Hematopoietic multipotent progenitor cell treated with erythropoietin and hydrocortisone succinate and interleukin-3 and kit ligand, for 8 days (in vitro differentiated cells): ENCODE data around the gene ELK4.
"Not testable (repeated sequence)": the region's sequence is repeated elsewhere in the genome, so short reads cannot be mapped to it uniquely, and the experiment has no call there.

Experiments used
- DNase-seq: peaks from one replicate; pipeline ENCODE4 v3.0.0-alpha.2; 2015

Gene ELK4

DNA sequence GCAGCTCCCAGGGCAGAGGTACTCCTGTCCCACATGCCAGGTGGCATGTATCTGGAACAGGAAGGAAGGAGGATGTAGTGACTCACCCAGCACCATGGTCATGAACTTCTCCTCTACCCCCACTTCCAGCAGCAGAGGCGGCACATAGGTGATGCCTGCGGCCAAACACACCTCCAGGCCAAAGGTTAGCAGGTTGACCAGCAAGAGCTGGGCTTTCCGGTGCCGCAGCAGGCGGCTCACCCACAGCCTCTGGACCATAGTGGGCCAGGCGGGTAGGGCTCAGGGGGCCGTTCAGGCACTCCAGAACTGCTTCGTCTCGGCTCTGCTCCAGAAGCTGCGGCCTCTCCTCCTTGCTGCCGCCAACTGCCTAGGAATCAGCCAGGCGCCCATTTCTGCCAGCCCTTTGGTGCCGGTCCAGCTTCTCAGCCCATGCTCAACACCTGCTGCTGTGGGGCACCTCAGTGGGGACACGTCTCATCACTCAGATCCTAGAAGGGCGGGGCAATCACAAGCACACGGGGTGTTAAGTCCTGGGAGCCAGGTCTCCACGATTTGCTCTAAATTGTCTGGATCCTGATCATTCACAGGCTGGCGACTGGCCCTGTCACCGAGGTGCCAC is 32.7 kb upstream of the ELK4 start:
- DNase-seq, result no peak

DNA sequence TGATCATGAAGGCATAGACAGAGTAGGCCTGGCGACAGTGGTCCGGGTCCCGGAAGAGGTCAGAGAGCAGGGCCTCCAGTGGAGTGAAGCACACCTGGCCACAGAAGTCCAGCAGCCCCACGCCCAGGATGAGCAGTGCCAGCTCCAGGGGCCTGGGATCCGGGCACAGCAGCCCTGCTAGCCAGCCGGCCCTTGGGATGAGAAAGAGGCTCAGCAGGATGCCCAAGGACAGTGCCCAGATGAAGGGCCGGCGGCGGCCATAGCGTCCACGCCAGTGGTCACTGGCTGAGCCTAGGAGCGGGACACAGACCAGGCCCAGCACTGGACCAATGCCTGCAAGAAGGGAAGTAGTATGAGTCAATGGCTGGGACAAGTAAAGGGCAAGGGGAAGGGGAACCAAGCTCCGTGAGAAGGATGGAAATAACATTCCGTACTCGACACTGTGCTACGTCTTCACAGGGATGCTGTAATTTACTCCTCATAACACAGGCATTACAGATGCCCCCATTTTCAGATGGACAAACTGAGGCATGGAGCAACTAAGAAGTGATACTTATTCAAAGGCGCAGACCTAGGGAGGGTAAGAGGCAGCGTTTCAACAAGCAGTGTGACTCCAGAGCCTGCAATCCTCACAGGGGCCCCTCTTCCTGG is 31.6 kb upstream of the ELK4 start:
- no peak for DNase-seq

DNA sequence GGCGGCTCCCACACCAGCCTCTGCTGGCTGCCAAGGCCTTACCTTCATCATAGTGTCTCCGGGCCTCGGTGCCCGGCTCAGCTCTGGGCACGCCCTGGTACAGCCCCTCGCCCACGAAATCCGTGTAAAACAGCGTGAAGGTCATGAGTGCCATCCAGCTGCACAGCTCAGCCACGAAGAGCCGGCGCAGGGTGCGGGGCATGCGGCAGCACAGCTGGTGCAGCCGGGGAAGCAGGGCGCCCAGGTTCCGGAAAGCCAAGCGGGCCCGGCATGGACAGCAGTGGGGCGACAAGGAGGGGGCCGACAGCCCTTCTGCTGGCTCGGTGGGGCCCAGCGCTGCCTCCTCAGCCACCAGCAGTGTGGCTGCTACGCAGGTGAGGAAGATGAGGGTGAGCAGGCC is 31.0 kb upstream of the ELK4 start:
- DNase-seq, result no peak

DNA sequence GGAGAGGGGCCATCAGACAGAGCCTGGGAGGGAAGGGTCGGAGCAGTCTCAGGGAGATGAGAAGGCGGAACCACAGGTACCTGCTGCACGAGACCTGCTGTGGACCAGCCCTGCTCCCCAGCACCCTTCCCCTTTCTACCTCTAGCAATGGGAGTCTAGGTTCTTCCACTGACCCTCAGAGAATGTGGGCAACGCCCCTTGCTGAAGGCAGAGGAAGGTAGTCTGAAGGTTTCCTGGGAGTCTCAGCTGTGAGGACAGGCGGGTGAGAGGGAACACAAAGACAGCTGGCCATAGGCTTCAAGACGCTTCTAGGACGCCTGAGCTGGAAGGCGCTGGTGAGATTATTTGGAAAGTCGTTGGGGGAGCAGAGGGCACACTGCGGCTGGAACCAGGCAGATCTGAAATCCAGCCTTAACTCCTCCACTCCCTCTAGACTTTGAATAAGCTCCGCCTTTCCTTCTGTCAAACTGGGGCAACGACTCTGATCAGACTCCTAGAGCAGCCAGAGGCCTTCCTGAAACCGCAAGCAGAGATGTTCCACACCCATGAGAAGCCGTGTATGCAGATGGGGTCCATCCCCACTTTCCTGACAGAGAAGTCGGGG is 30.4 kb upstream of the ELK4 start:
- no peak for DNase-seq

DNA sequence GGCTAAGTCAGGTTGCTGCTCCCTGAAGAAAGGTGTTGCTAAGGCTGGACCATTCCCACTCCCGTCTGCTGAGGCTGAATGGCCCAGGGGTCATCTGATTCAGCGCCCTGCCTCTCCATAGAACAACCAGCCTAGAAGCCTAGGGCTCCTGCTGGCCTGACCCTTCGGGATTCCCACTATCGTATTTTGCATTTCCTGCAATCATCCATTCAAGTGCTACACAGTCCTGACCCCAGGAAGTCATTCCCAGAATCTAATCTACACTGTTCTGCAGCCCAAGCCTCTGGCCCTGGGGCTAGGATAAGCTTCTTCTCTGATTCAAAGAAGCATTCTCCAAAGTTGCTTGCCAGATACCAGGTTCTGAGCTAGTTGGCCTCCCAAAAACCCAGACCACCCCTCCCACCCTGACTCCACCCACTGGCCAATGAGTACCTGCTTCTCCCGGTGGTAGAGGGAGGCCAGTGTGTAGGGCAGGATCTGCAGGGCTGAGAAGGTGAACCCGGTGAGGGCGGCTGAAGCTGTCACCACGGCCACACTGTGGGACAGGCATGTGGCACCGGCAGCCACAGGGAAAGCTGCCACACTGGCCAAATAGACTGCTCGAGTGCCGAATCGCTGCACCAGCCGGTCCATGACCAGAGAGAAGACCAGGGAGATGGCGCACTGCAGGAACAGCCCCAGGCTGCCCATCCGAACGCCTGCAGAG is 29.8 kb upstream of the ELK4 start:
- no peak for DNase-seq

DNA sequence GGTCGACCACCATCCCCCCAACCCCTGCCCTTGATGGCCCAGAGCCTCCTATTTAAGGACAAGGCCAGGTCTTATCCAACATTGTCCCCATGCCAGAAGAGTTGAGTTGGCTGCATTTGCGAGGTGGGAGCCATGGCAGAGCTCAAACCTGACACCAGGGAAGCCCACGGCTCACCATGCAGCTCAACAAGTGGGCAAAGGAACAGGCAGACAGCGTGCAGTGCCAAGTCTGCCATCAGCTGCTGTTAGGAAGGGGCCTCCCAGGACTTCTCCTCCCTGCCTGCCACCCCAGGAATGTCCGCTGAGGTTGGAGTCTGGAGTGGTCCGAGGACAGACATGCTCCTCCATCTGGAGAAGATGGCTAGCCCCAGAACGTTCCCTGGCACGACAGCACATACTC is 28.6 kb upstream of the ELK4 start:
- no peak for DNase-seq

DNA sequence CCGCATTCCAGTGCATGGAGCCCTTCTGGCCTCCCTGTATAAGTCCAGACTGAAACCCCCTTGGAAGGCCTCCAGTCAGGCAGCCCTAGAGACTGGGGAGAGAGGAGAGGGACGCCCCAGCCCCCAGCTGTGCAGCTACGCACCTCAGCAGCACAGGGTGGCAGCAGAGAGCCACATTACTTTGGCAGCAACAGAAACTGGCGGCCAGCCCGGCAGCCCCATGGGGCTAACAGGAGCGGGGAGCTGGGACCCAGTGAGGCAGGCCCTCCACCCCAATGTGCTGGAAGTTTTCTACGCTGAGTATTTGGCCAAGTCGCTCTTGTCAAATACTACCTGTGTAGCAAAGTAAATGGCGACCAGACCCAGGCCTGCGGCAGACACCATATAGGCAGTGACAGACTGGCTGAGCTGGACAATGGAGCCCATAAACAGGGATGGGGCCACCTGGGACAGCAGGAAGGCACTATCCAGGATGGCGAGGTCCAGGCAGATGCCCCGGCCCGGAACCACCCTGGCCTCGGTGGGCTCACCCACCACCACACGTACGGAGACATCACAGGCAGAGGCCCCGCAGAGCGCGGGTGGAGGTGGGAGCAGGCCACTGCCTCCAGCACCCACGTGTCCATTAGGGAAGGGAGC is 27.3 kb upstream of the ELK4 start:
- peak; percentile 72 for DNase-seq

DNA sequence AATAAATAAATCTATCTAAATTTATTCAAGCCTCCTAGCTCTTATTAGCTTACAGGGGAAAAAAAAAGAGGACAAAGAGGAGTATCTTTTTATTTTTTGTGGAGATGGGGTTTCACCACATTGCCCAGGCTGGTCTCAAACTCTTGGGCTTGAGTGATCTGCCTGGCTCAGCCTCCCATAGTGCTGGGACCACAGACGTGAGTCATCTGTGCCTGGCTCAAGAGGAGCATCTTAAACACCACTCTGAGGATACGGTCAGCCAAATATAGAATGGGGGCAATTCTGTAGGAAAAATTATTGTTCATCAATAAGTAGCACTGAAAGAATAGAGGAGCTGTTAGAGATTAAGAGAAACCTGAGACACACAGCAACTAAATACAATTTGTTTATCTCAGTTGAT is 24.4 kb upstream of the ELK4 start:
- no peak for DNase-seq

DNA sequence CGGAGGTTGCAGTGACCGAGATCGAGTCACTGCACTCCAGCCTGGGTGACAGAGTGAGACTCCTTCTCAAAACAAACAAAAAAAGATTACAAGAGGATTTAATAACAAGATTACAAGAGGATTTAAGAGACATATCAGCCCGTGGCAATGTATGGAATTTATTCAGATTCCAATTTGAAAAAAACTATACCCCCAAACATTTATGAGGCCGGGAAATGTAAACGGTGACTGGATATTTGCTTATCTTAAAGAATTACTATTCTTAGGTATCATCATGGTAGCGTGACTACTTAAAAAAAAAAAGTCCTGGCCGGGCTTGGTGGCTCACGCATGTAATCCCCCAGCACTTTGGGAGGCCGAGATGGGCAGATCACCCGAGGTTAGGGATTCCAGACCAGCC is 21.2 kb upstream of the ELK4 start:
- DNase-seq, result no peak

DNA sequence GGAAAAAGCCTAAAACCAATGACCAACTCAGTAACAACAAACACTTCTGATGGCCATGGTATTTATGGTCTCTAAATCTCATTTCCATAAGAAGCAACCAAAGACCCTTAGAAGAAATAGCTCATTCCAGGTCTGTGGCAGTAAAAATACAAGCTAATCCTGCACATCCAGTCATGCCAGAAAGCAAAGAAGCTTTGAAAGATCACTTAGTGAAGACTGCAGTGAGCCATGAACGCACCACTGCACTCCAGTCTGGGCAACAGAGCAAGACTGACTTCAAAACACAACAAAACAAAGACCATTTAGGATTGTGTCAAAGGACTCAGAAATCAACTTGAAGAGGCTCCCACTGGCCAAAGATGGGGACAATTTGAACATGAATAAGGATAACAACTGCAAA is 18.4 kb upstream of the ELK4 start:
- DNase-seq, result no peak

DNA sequence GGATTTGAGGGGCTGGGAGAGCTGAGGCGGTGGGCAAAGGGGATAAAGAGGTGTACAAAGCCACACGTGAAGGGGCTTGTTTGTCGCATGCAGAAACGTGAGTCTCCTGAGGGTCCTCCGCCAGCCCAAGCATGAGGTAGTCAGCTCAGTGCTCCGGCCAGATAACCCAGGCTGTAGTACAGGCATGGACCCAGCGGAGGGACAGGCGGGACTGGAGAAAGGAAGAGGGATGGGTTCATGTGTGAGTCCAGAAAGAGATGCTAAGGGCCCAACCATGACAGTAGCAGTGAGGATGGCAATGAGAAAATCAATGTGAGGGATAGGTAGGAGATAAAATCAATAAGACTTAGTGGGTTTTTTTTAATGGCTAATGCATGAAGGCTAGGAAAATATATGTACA is 13.7 kb upstream of the ELK4 start:
- DNase-seq, result no peak

DNA sequence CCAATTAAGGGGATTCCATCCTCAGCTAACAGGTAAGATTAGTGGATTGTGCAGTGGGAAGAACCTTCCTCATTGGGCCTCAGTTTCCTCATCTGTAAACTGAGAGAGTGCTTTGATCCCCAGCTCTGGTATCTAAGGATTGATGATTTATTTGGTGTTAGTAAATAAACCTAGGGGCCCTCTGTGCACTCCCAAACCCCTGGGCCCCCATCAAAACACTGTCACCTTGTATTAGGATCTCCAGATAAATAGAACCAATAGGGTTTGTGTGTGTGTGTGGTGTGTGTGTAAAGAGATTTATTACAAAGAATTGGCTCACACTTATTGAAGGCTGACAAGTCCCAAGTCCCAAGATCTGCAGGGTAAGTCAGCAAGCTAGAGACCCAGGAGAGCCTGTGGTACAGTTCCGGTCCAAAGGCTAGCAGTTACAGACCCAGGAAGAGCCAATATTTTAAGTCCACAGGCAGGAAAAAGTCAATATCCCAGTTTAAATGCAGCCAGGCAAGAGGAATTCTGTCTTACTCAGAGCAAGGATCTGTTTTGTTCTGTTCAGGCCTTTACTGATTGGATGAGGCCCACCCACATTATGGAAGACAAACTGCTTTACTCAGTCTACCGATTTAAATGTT is 11.0 kb upstream of the ELK4 start:
- no peak for DNase-seq

DNA sequence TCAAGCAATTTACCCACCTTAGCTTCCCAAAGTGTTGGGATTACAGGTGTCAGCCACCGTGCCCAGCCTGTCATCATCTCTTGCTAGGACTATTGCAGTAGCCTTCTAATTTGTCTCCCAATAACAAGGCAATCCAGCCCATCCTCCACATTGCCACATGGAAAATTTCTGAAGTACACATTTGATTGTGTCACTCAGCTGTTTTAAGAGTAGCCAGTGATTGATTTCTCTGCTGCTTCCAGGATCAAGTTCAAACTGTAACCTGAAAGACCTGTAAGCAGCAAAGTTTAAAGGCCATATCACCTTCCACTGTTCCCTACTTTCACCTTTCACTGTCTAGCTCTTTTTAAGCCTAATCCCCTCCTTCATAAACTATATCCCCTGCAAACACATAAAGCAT is 7.8 kb upstream of the ELK4 start:
- DNase-seq, result no peak

DNA sequence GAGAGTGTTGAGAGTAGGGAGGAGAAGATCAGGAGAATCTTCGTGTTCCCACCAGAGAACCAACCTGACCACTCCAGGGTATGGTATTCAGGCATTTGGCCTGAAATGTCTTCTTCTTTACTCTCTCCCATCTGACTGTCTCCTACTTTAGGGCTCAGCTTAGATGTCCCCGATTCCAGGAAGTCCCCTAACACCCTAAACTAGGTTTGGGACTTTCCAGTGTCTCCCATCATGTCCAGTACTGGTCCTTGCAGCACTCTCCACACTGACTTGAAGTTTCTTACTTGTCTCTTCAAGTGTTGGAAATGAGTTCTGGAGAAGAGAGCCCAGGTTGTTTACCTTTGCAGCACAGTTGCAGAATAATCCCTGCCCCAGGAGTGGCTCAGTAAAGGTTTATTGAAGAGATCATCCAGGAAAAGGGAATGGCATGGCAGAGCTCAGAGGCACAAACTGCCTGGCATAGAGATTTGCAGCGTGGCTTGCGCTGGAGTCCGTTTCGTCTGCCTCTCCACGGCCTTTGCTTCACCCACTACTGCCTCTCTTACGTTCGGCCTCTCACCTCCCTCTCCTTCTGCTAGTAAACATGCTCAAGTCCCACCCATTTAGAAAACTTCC is 6.2 kb upstream of the ELK4 start:
- DNase-seq, result no peak

DNA sequence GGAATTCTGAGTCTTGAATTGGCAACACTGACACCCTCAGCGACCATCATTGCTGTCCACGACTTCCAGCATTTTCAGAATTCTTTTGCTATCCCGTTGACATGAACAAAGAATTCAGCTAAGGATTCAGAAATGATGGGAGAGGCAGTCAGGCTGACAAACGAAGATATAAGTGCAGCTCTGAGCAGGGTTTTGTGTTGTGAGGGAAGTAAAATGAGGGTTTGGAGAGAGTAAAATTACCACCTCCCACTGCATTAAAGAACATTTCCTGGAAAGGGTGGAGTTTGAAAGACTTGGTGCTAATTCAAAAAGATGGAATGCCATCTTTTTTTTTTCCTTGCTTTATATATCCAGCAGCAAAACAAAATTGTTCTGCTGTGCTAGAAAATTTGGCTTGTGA is 4.9 kb upstream of the ELK4 start:
- no peak for DNase-seq

DNA sequence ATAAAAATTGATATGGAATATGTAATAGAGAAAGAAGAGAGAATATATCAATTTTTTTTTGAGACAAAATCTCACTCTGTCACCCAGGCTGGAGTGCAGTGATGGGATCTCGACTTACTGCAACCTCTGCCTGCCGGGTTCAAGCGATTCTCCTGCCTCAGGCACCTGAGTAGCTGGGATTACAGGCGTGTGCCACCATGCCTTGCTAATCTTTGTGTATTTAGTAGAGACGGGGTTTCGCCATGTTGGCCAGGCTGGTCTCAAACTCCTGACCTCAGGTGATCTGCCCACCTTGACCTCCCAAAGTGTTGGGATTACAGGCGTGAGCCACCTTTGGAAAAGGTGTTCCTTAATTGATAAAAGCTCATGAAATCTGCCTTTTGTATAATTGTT is 4.3 kb upstream of the ELK4 start:
- DNase-seq, result not testable (repeated sequence)

DNA sequence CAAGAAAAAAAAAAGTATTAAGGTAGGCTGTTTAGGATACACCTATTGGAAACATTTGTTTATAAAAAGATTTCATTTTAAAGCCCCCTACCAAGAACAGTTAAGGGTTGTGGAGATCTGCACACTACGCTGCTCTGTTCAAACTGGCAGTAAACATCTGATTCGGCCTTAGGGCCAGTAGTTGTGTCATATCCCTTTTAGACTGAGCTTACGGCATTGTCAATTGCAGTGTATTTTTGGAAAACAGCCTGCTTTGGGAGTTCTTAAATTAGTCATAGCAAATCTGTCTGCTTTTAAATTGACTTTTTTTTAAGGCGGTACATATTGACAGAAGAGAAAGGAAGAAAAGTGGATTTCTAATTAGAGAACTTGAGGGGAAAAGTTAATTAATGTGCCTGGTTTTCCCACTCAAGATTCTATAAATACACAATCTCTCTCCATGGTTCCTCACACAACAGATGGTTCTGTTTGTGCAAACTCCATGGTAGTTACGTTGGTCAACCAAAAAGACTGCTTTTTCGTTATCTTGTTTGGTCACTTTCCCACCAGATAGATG is 1.7 kb upstream of the ELK4 start:
- DNase-seq, result no peak

DNA sequence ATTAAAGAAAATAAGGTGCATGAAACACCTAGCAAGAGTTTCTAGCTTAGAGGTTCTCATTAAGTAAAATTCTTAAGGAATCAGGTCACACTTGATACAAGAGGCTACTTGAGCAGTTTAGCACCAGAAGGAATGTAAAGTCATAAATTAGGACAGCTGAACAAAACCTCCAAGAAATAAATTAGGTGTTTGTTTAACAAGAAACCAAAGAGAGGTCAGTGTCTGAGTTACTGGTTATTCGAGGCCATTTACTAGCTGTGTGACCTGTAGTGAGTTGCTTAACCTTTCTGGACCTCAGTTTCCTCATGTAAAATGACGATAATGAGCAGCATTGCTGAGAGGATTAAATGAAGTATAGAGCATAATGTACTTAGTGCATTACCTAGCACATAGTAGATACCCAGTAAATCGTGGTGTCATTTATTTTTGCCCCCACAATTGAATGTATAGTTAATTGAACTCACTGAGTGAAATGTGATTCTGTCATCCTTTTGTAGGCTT is 908 bp upstream of the ELK4 start:
- no peak for DNase-seq

DNA sequence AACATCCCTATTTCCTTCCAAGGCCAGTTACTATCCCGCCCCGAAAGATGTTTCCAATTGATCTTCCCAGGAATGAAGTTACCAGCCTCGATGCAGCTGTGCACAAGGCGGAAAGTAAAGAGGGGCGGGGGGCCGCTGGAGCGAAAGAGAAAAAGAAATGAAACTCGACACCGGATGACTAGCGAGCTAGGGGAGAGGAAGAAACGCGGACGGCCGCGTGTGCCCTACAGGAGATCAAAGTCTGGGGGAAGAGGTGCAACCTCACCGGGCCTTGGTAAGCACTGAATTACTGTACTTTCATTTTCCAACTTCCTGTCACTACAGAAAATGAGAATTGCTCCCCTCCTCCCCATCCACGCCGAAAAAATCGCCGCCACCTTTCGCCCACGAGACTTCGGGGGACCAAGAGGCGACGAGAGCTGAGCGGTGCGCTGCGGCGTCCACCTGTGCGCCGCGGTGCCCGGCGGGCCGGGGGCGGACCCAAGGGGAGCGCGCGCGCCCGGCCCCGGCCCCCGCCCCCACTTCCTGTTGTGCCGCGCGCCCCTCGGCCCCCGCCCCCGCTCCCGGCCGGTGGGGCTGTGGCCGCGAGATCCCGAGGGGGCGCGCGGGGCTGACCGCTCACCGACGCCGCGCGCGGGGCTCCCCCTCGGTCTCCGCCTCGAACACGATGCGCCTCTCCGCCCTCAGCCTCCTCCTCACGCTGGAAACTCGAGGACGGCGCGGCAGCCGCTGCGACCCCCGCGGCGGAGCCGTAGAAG is 622 bp downstream of the ELK4 start:
- DNase-seq, result peak; percentile 72

DNA sequence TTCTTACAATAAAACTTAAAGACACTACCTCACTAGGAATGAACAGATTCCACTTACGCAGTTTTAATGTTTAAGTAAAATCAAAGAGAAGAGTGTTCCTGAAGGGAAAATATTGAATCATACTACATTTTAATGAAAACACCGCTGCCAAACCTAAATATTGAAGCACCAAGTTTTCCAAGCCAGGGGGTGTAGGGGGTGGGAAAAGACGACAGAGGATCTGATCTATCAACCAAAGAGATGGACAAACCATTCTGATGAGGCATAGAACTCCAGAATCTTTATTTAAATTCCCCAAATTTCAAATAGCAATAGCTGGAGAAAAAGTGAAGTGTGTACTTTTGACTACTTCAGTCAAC is 1.2 kb downstream of the ELK4 start:
- no peak for DNase-seq

DNA sequence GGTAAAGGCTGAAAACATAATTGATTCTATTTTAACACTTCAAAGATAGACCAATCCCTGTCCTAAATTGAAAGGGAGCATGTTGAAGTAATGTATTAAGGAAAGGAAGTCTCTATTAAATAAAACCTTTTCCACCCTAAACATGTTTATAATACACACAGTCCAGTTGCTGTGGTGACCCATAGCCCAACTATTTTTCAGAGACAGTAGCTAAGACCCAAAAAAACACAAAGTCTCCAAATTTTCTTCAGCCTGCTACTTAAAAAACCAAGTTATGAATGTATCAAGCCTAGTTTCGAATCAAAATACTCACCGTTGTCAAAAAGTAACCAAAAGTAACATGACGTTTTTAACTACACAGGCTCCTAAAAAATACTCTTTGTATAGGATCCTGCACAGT is 1.6 kb downstream of the ELK4 start:
- peak; percentile 13 for DNase-seq

DNA sequence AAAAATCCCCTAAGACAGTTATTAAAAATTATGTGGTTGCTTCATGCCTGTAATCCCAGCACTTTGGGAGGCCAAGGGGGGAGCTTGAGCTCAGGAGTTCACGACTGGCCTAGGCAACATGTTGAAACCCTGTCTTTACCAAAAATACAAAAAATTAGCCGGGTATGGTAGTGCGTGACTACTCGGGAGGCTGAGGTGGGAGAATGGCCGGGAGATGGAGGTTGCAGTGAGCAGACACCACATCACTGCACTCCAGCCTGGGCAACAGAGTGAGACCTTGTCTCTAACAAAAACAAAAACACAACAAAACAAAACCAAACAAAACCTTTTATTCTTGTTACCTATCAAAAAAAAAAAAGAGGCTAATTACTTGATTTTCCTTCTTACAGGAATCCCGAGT is 2.1 kb downstream of the ELK4 start:
- no peak for DNase-seq
